Measurements from ENCODE around the gene WBP1.
A peak's percentile ranks its signal among the peaks of the same experiment; 100 is the strongest.
"Not testable (repeated sequence)": the region's sequence is repeated elsewhere in the genome, so short reads cannot be mapped to it uniquely, and the experiment has no call there.

WBP1 gene

GRCh38 chr2:74458132-74458937, at the start of gene WBP1:
WBP1 (plus strand) TSS chr2:74458438; CDS start chr2:74458603, 165 bp downstream.
- DNase-seq: peak; percentile 99

DNA sequence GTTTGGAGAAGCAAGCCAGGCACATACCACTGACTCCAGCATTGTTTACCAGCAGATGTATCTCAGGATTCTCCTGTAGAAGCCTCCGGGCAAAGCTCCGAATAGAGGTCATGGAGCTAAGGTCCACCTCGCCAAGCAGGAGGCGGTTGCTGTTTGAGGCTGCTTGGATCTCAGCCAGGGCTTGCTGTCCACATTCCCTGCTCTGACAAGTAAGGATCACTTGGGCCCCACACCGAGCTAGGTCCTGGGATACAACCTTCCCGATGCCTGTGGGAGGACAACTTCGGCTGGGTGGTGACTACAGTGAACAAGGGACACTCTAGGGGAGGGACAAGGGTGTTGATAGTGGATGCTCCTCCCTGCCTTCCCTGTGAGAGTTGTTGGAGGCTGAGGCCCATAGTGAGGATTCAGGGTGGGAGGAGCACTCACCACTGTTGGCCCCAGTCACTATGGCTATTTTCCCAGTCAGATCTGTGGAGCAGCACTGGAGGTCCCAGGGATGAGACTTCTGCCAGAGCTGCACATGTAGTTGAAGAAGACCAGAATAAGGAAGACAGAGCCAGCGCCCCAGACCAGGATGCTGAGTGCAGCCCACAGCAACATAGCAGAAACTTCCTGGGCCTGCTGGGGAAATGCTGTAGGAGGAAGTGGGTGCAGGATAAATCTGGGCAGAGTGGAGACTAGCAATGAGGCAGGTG, 45.1 kb upstream of the WBP1 start:
- DNase-seq: no peak

- no peak for DNase-seq
These were observed 43.8 kb upstream of the WBP1 start for GRCh38 chr2:74414441-74414840.

DNA sequence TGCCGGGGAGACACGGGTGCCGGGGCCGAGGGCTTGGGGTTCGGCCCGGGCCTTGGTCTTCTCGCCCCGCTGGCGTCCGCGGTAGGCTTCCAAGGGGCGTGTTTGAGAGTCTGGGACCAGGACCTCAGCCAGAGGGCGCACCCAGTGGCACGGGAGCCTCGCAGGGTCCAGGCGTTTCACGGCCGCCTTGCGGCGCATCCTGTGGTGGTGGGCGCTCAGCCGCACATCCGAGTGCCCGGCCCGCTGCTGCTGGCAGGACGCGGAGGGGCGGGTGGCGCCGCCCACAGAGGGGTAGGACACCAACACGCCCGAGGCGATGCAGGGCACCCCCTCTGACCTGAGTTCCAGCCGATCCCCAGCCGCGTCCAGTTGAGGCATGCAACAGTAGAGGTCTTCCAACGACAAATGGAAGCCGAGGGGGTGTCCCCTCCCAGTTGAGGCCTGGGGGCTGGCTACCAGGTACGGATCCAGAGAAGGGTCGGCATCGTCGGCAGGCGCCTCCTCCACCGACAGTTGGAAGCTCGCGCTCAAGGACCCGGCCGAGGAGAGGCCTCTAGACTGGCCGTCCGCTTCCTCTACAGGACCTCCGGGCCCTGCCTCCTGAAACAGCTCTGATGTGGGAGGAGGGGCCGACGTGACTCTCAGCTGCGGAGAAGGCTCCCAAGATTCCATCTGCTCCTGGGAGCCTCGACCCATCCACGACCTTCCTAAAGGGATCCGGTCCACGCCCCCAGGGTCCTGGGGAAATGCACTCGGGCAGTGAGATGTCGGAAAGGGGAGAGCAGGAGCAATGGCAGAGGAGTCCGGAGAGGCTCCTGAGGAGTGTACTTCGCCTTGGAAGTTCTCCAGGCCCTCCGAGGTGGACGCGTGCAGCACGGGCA, 43.1 kb upstream of the WBP1 start:
- DNase-seq: no peak

GRCh38 chr2:74415762-74416395, 42.4 kb upstream of the WBP1 start:
- no peak for DNase-seq

DNA sequence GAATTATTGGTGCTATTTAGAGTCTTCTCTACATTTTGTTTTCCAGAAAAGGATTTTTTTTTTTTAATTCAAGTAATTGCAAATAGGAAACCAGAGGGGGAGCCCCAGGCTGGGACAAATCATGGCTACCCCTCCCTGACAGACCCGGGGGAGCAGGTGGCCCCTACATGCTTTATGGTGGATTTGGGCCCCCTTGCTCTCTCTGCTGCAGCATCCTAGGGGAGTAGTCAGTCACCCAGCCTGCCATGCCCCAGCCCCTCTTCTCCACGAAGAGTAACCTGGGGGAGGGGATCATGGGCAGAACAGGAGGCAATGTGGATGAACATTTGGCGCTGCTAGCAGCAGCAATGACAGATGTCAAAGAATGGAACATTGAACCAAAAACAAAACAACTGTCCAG, 41.5 kb upstream of the WBP1 start:
- no peak for DNase-seq

DNA sequence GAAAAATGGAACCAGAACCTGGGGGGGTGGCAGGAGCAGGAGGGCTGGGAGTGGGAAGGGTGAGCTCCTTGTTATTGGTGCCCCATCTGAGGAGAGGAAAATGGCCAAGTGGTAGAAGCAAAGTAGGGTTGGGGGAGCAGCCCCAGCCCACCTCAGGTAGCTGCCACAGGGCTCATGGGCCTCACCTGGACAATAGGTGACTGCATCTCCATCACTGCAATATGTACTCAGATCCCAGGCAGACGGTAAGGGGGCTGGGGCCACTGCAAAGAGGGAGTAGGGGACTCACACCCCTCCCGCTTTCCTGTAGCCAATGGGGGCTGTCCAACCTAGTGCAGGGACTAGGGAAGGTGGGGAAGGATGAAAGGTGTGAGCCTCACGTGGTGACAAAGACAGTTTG, 41.0 kb upstream of the WBP1 start:
- DNase-seq: no peak

DNA sequence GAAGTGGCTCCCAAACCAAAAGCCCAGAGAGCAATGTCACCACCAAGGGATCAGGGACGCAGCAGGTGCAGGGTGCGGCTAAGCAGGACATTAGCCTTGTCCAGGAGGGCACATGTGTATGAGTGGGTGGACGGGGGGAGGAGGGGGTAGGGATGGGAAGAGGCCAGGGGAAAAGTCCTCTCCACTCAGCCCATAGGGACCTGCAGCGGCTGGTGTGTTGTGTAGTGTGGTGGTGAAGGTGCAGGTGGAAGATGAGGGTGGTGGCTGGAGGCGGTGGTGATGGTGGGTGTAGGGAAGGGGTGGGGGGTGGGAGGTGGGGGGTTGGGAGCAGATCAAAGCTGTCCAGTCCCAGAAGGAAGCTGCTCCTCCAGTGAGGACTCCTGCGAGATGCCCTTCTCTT, 40.5 kb upstream of the WBP1 start:
- no peak for DNase-seq

- no peak for DNase-seq
These were observed 39.9 kb upstream of the WBP1 start for GRCh38 chr2:74418312-74418711.

DNA sequence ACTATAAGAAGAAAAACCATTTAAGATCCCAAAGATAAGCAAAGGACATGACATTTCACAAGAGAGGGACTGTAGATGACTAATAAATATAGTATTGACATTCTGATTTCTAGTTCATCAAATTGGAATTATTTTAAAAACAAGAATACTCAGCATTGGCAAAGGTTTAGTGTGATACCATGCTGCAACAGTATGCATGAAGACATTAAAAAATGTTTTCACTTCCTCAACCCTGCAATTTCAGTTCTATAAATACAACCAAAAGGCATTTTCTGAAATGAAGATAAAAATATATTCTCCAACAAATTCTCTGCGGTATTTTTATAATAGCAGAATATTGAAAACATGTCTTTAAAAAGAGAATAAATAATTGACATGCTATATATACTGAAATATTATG, 38.9 kb upstream of the WBP1 start:
- DNase-seq: no peak

DNA sequence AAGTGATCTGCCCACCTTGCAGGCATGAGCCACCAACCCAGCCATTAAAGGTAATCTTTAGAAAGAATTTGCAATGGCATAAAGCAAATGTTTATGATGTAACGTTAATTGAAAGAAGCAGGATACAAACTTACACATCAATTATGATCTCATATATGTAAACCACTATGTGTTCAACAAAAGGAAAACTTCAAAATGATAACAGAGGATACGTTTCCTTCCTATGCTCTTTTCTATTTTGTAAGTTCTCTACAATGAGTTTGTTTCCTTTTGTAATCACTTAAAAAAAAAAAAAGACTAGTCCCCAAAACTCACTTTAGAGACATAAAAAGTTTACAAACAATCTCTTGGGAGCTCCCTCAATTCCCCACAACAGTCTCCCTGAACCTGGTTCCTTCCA, 38.2 kb upstream of the WBP1 start:
- no peak for DNase-seq

GRCh38 chr2:74420443-74421103, 37.7 kb upstream of the WBP1 start:
- not testable (repeated sequence) for DNase-seq

DNA sequence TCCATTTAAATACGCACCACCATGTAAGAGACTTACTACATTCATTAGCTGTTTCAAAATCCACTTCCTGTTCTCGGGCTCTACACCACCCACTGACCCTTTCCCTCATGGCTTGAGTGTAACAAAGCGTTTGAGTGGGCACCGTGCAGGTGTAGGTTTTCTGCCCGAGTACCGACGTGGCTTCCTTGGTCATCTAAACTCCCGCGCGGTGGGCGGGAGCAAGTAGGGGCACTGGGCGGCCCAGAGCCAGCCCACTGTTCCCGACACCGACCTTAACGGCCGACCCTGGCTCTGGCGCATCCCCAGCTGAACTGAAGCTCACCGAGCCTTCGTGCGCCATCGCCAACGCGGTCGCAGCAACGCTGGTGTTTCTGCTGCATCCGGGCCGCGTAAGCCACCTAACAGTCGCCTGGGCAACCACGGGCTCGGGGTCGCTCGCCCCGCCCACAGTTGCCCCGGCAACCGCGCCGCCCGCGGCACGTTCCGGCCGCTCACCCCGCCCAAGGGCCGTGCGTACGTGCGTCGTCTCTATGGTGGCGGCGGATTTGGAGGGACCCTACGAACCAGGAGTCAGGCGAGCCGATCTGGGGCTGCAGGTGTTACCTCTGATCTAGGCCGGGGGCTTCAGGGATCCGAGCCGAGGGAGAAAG, 36.9 kb upstream of the WBP1 start, which contains the start of the genes C2orf81 and WDR54:
Gene C2orf81, minus strand, starts transcription at position 399 of the 650 bp plus-strand sequence. Its CDS starts 59 bp downstream, at position 340.
Gene WDR54, plus strand, starts transcription at position 510 of the 650 bp plus-strand sequence. CDS start 424 bp downstream, outside the sequence.
- peak; percentile 95 for DNase-seq

- DNase-seq: no peak
These were observed 34.8 kb upstream of the WBP1 start for GRCh38 chr2:74423231-74424095.

DNA sequence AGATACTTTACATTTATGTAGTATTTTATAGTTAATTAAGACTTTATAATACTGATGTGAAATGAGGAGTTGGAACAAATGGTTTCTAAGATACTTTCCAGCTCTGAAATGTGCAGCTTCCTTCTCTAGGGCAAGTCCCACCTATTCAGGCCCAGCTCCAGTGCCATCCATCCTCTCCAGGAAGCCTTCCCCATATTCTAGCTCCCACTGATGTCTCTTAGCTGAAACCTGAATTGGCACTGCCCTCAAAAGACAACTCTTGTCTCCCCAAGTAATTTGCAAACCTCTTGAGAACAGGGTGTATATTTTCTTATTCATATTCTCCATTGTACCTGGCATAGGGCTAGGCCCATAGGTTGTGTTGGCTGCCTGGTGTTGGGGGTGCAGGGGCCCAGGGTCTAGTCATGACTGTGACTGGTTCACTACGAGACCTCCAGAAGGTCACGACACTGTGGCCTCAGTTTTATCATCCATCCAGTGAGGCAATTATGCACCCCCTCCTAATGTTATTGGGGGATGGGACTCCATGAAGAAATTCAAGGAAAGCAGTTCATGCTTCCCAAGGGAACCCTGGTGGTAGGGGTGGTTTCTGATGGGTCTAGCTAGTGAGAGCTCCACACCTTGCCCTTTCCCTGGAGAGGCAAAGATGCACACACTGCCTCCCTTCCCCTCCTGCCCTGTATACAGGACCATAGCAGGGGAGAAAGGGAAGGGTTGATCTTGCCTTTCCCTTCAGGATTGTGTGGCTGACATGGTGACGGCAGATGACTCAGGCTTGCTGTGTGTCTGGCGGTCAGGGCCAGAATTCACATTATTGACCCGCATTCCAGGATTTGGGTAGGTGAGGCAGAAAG, 33.9 kb upstream of the WBP1 start:
- no peak for DNase-seq

DNA sequence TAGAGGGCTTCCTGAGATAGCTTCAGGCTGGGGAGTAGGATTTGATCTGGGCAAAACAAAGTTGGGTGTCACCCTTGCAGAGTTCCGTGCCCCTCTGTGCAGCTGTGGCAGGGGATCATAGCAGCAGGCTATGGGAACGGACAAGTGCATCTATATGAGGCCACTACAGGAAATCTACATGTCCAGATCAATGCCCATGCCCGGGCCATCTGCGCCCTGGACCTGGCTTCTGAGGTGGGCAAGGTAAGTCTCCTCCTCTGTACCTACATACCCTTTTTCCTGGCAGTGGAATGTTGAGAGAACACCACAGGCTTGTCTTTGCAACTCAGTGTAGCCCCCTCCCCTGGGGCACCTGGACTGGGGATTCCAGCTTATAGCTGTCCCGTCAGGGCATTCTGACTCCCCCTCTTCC, 33.2 kb upstream of the WBP1 start:
- no peak for DNase-seq

GRCh38 chr2:74425523-74425922, 32.7 kb upstream of the WBP1 start:
- no peak for DNase-seq

GRCh38 chr2:74426181-74426758, 32.0 kb upstream of the WBP1 start:
- DNase-seq: no peak

DNA sequence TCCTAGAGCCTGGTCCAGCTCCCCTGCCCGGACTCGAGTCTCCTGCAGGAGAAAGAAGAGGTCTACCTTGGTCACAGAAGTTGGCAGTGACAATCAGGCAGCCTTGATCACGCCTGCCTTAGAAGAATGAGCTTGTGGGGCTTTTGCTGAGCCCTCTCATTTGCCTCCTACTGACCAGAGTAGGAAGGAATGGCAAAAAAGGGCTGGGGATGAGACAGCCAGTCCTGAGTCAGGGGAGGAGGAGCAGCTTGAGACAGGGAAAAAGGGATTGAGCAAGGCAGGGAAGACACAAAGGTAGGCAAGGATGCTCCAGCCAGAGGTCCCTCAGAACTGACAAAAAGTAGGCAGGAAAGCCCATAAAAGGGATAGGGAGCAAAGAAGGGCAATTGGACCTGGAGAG, 30.7 kb upstream of the WBP1 start:
- no peak for DNase-seq
